ENCODE results near the gene IGHMBP2.

IGHMBP2 gene

GRCh38 chr11:68935066-68935465 lies 31.4 kb downstream of the IGHMBP2 start:
- TF ChIP-seq ZNF623 (tag by site-specific recombination; IDR thresholded peaks at IDR 0.05) (no peak), ZNF785 (tag by site-specific recombination; IDR thresholded peaks at IDR 0.05) (no peak), ZNF510 (tag by site-specific recombination; IDR thresholded peaks at IDR 0.05; ENCODE audit: insufficient replicate concordance) (no peak), ZNF132 (tag by site-specific recombination; IDR thresholded peaks at IDR 0.05; ENCODE audit: borderline replicate concordance) (no peak), ZNF214 (tag by site-specific recombination; IDR thresholded peaks at IDR 0.05; ENCODE audit: borderline replicate concordance) (no peak)
- POLR2A ChIA-PET = interaction anchor here (0.5 kb wide), 1 partner anchor 109 kb away, joined by 5 read pairs; no protein-coding TSS in a partner anchor
- Histone ChIP-seq H3K27ac (ENCODE audit: extremely low read depth, low read depth, low read length) (no peak overlapping the region), H3K4me1 (ENCODE audit: control insufficient read depth, insufficient read depth, low read length) (no peaks in the 10 kb centered on the region), H3K4me3 (ENCODE audit: low read depth, low read length) (no peak overlapping the region), H3K9me3 (ENCODE audit: control insufficient read depth, insufficient read depth, low read depth, low read length) (no peaks in the 10 kb centered on the region), H3K36me3 (ENCODE audit: control insufficient read depth in 2 of 2, insufficient read depth in 1 of 2, low read length in 2 of 2) (peaks cover 0 to 99% of the 10 kb centered on the region in 2 experiments; a peak in 1 of 3 replicates)
- CTCF ChIA-PET = no interaction called here

GRCh38 chr11:68935516-68936357 lies 32.0 kb downstream of the IGHMBP2 start:
- POLR2A ChIA-PET = interaction anchor here (0.5 kb wide), 1 partner anchor 109 kb away, joined by 5 read pairs; no protein-coding TSS in a partner anchor
- no peak for TF ChIP-seq ZBTB44 (tag by site-specific recombination; IDR thresholded peaks at IDR 0.05)
- no peak for TF ChIP-seq ZNF2 (tag by site-specific recombination; IDR thresholded peaks at IDR 0.05)
- TF ChIP-seq OVOL3 (tag by site-specific recombination; IDR thresholded peaks at IDR 0.05) = no peak
- TF ChIP-seq ZNF423 (tag by site-specific recombination; IDR thresholded peaks at IDR 0.05) = no peak
- no peak for TF ChIP-seq ZBTB6 (tag by site-specific recombination; IDR thresholded peaks at IDR 0.05)
- TF ChIP-seq, protein P1, sequence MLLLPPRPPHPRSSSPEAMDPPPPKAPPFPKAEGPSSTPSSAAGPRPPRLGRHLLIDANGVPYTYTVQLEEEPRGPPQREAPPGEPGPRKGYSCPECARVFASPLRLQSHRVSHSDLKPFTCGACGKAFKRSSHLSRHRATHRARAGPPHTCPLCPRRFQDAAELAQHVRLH (tag by site-specific recombination; IDR thresholded peaks at IDR 0.05) = no peak
- TF ChIP-seq ZNF214 (tag by site-specific recombination; IDR thresholded peaks at IDR 0.05; ENCODE audit: borderline replicate concordance) = no peak
- no peak for TF ChIP-seq ZNF292 (tag by site-specific recombination; IDR thresholded peaks at IDR 0.05; ENCODE audit: borderline replicate concordance, low read depth)
- no peak for TF ChIP-seq ZNF341 (tag by site-specific recombination; IDR thresholded peaks at IDR 0.05; ENCODE audit: low read depth)
- no peak for TF ChIP-seq ZBTB17 (tag by site-specific recombination; IDR thresholded peaks at IDR 0.05)
- TF ChIP-seq ZFP41 (tag by site-specific recombination; IDR thresholded peaks at IDR 0.05; ENCODE audit: borderline replicate concordance) = no peak
- TF ChIP-seq ZEB2 (tag by site-specific recombination; IDR thresholded peaks at IDR 0.05) = no peak
- TF ChIP-seq ZSCAN30 (tag by site-specific recombination; IDR thresholded peaks at IDR 0.05) = no peak
- TF ChIP-seq ZNF155 (tag by site-specific recombination; IDR thresholded peaks at IDR 0.05) = no peak
- no peak for TF ChIP-seq ZNF114 (tag by site-specific recombination; IDR thresholded peaks at IDR 0.05)
- no peak for TF ChIP-seq ZFP69B (tag by site-specific recombination; IDR thresholded peaks at IDR 0.05)
- no peak overlapping the region for H3K27ac ChIP-seq (ENCODE audit: extremely low read depth, low read depth, low read length)
- H3K4me3 ChIP-seq (ENCODE audit: low read depth, low read length) = no peak overlapping the region
- CTCF ChIA-PET = no interaction called here
- no peaks in the 10 kb centered on the region for H3K4me1 ChIP-seq (ENCODE audit: control insufficient read depth, insufficient read depth, low read length)
- no peaks in the 10 kb centered on the region for H3K9me3 ChIP-seq (ENCODE audit: control insufficient read depth, insufficient read depth, low read depth, low read length)
- peaks cover 0 to 93% of the 10 kb centered on the region in 2 experiments; a peak in 1 of 3 replicates for H3K36me3 ChIP-seq (ENCODE audit: control insufficient read depth in 2 of 2, insufficient read depth in 1 of 2, low read length in 2 of 2)
